Motor neuron (in vitro differentiated cells): ENCODE results near the gene COX19. TPM values are rescaled to one million over a fixed set of nuclear protein-coding genes. Genes with fewer than 3 reads are reported as not detected.

Experiments used
- ATAC-seq, 8 experiments: fragments of 200-7000 bp; cut with Tn5 transposase; replicated peaks in 6 of 8; 2 replicates each; pipeline ENCODE4 v1.8.0; 2021; ENCODE audit warnings: mild to moderate bottlenecking in 8 of 8, moderate library complexity in 8 of 8
- H3K27ac ChIP-seq, 2 donors: fragments of 250-450 bp; sonication (Bioruptor Pico); 2 replicates each; pipeline ENCODE4 v1.9.0; 2021; ENCODE audit warnings: antibody characterized with exemption in 2 of 2, mild to moderate bottlenecking in 2 of 2, moderate library complexity in 1 of 2
- H3K4me1 ChIP-seq, 2 donors: fragments of 250-450 bp; sonication (Bioruptor Pico); replicated peaks in 1 of 2; 2 replicates each; pipeline ENCODE4 v1.6.1; 2021; ENCODE audit warnings: antibody characterized with exemption in 2 of 2, mild to moderate bottlenecking in 2 of 2, moderate library complexity in 1 of 2
- H3K4me3 ChIP-seq, 5 donors: fragments of 250-450 bp; sonication (Bioruptor Pico); 2 replicates each; pipeline ENCODE4 v1.9.0; 2021; ENCODE audit warnings: antibody characterized with exemption in 5 of 5, mild to moderate bottlenecking in 5 of 5, moderate library complexity in 4 of 5
- WGBS, 10 experiments: fragments of 450-650 bp; shearing (Covaris generic); methylation state at CpG; one replicate each; pipeline ENCODE4 v1.0.0; 2022; 5-methylcytosine and 5-hydroxymethylcytosine counted together
- in situ Hi-C, 9 experiments: fragments of 400-800 bp; cut with MboI; loops; one replicate each; pipeline ENCODE4 v1.15.0; 2021; ENCODE audit warnings: low sequenced_read_pairs in 9 of 9, low pct_unique_long_range_greater_than_20kb in 2 of 9; ENCODE audit not compliant: unreplicated experiment in 9 of 9
- total RNA-seq, 8 experiments: library from RNA; unstranded; fragments of 300-600 nt; gene quantifications; 2 replicates each; pipeline versions ENCODE4 v1.2.3 to v1.2.4, GENCODE V29; 2022

The COX19 gene
- total RNA-seq, 8 experiments from 2014 or later, result 4.7 to 13.9 (median 10.3) TPM

- no peak overlapping the region for H3K4me3 ChIP-seq
- 82 to 100% (median 90%) methylated on average over 2 to 5 of the region's 51 CpGs; no CpG with 5 or more reads in 5 of the 10 experiments for WGBS, 10 experiments
- peaks cover 4 to 7% of the 10 kb centered on the region in 2 donors for H3K4me1 ChIP-seq
- in situ Hi-C loops, result no loop called here
- no peak for ATAC-seq
- H3K27ac ChIP-seq, result no peak overlapping the region
These were observed 41.5 kb upstream of the COX19 start for GRCh38 chr7:1016577-1017531.

- WGBS, 10 experiments, result 72 to 100% (median 90%) methylated on average over 1 to 5 of the region's 28 CpGs; no CpG with 5 or more reads in 4 of the 10 experiments
- ATAC-seq, result peak in 5 of 8 experiments; percentile 43 to 66 (median 55)
- H3K27ac ChIP-seq, result peak overlapping the region in 1 of 2 donors; percentile 37
- peaks cover 6 to 11% of the 10 kb centered on the region in 2 donors for H3K4me1 ChIP-seq
- no peak overlapping the region for H3K4me3 ChIP-seq
- in situ Hi-C loops, result no loop called here
These were observed 40.1 kb upstream of the COX19 start for GRCh38 chr7:1015196-1016121.

- in situ Hi-C loops, result no loop called here
- no peak for ATAC-seq
- 89 to 100% (median 100%) methylated on average over 2 to 7 of the region's 20 CpGs; no CpG with 5 or more reads in 7 of the 10 experiments for WGBS, 10 experiments
These were observed 39.3 kb upstream of the COX19 start for GRCh38 chr7:1014681-1015080.

GRCh38 chr7:1013581-1013980, 38.2 kb upstream of the COX19 start:
- no peak for ATAC-seq
- WGBS, 10 experiments, result 40 to 93% (median 84%) methylated on average over 1 to 3 of the region's 11 CpGs; no CpG with 5 or more reads in 7 of the 10 experiments
- Histone ChIP-seq H3K27ac (no peak overlapping the region), H3K4me1 (peaks cover 6 to 16% of the 10 kb centered on the region in 2 donors), H3K4me3 (no peak overlapping the region)
- in situ Hi-C loops, result no loop called here

More at GRCh38 chr7:1014681-1015080, 39.3 kb upstream of the COX19 start:
- H3K4me1 ChIP-seq, result peaks cover 6 to 16% of the 10 kb centered on the region in 2 donors
- H3K27ac ChIP-seq, result no peak overlapping the region
- H3K4me3 ChIP-seq, result no peak overlapping the region

GRCh38 chr7:1012716-1013095, 37.4 kb upstream of the COX19 start:
- H3K4me1 ChIP-seq, result peaks cover 6 to 16% of the 10 kb centered on the region in 2 donors
- no peak overlapping the region for H3K27ac ChIP-seq
- no CpG with 5 or more reads among the region's 30 CpGs for WGBS, 10 experiments
- in situ Hi-C loops, result no loop called here
- no peak overlapping the region for H3K4me3 ChIP-seq
- no peak for ATAC-seq

- no peak for ATAC-seq
- no peak overlapping the region for H3K27ac ChIP-seq
- no peak overlapping the region for H3K4me3 ChIP-seq
- WGBS, 10 experiments, result 80 to 100% (median 95%) methylated on average over 1 to 6 of the region's 32 CpGs; no CpG with 5 or more reads in 6 of the 10 experiments
- in situ Hi-C loops, result no loop called here
- H3K4me1 ChIP-seq, result peaks cover 6 to 16% of the 10 kb centered on the region in 2 donors
These were observed 36.8 kb upstream of the COX19 start for GRCh38 chr7:1012004-1012715.

- in situ Hi-C loops, result no loop called here
- Histone ChIP-seq H3K4me1 (peaks cover 6 to 16% of the 10 kb centered on the region in 2 donors), H3K4me3 (no peak overlapping the region), H3K27ac (no peak overlapping the region)
- ATAC-seq, result no peak
- WGBS, 10 experiments, result 88 to 100% (median 96%) methylated on average over 1 to 3 of the region's 13 CpGs; no CpG with 5 or more reads in 6 of the 10 experiments
These were observed 36.1 kb upstream of the COX19 start for GRCh38 chr7:1011297-1012003.

GRCh38 chr7:1010226-1010625, 34.9 kb upstream of the COX19 start:
- Histone ChIP-seq H3K4me1 (peaks cover 2 to 11% of the 10 kb centered on the region in 2 donors), H3K27ac (no peak overlapping the region), H3K4me3 (no peak overlapping the region)
- no CpG with 5 or more reads among the region's 13 CpGs for WGBS, 10 experiments
- peak in 1 of 8 experiments; percentile 1 for ATAC-seq
- in situ Hi-C loops, result no loop called here

GRCh38 chr7:1009747-1010146, 34.4 kb upstream of the COX19 start:
- no peak for ATAC-seq
- 100% methylated on average over 1 of the region's 22 CpGs; no CpG with 5 or more reads in 7 of the 10 experiments for WGBS, 10 experiments
- peaks cover 2 to 11% of the 10 kb centered on the region in 2 donors for H3K4me1 ChIP-seq
- H3K27ac ChIP-seq, result no peak overlapping the region
- in situ Hi-C loops, result no loop called here
- H3K4me3 ChIP-seq, result no peak overlapping the region

GRCh38 chr7:1008733-1009363, 33.5 kb upstream of the COX19 start:
- 95 to 100% (median 97%) methylated on average over 1 to 19 of the region's 37 CpGs; no CpG with 5 or more reads in 3 of the 10 experiments for WGBS, 10 experiments
- no peak overlapping the region for H3K4me3 ChIP-seq
- in situ Hi-C loops, result no loop called here
- peaks cover 2 to 9% of the 10 kb centered on the region in 2 donors for H3K4me1 ChIP-seq
- peak overlapping the region in 1 of 2 donors; percentile 26 for H3K27ac ChIP-seq
- no peak for ATAC-seq

GRCh38 chr7:1007901-1008300, 32.6 kb upstream of the COX19 start:
- Histone ChIP-seq H3K4me3 (no peak overlapping the region), H3K27ac (no peak overlapping the region), H3K4me1 (peaks cover 2 to 9% of the 10 kb centered on the region in 2 donors)
- 50 to 100% (median 80%) methylated on average over 1 to 2 of the region's 15 CpGs; no CpG with 5 or more reads in 7 of the 10 experiments for WGBS, 10 experiments
- no peak for ATAC-seq
- in situ Hi-C loops, result no loop called here
